CD4-positive, alpha-beta memory T cell (primary cell): ENCODE data around the gene SMIM45.

Experiments used
- CTCF ChIA-PET: fragments of 350-600 bp; sonication (Branson Sonifier 250); formaldehyde crosslinking; loops from one replicate; lab custom pipeline; 2021; ENCODE audit warnings: inconsistent platforms; ENCODE audit not compliant: partially characterized antibody; lab: Charles Lee
- POLR2A ChIA-PET: fragments of 350-600 bp; sonication (Branson Sonifier 250); formaldehyde crosslinking; loops from one replicate; lab custom pipeline; 2021; ENCODE audit not compliant: partially characterized antibody; lab: Charles Lee
- DNase-seq, 5 donors: peaks; one replicate each; pipeline versions ENCODE4 v3.0.0 to v3.0.0-alpha.2; 2020 to 2022; ENCODE audit warnings: mixed read lengths in 1 of 5
- H3K27ac ChIP-seq: one replicate; pipeline ENCODE4 v1.7.0; 2013; ENCODE audit warnings: low read depth, low read length
- H3K27me3 ChIP-seq: 2 replicates; pipeline ENCODE4 v1.7.0; 2013; ENCODE audit warnings: mild to moderate bottlenecking, low read length, moderate library complexity; ENCODE audit not compliant: insufficient read depth
- H3K36me3 ChIP-seq: 2 replicates; pipeline ENCODE4 v1.7.0; 2013; ENCODE audit warnings: mild to moderate bottlenecking, low read length, moderate library complexity; ENCODE audit not compliant: insufficient read depth
- H3K4me1 ChIP-seq: 2 replicates; pipeline ENCODE4 v1.7.0; 2013; ENCODE audit warnings: mild to moderate bottlenecking, low read length, moderate library complexity; ENCODE audit not compliant: insufficient read depth
- H3K4me3 ChIP-seq, 2 donors: one replicate each; pipeline ENCODE4 v1.7.0; 2013; ENCODE audit warnings: low read length in 2 of 2, mild to moderate bottlenecking in 1 of 2
- H3K9me3 ChIP-seq, 2 donors: one replicate each; pipeline ENCODE4 v1.7.0; 2013; ENCODE audit warnings: low read length in 2 of 2, control low read depth in 1 of 2; ENCODE audit not compliant: control insufficient read depth in 1 of 2
- H3K27ac Mint-ChIP-seq, 7 donors: one replicate each; pipeline ENCODE4 v1.8.0; 2020 to 2021; ENCODE audit warnings: mixed read lengths in 7 of 7, mild to moderate bottlenecking in 6 of 7, inconsistent platforms in 3 of 7, moderate library complexity in 3 of 7
- H3K27me3 Mint-ChIP-seq, 2 donors: one replicate each; pipeline ENCODE4 v1.8.0; 2020 to 2021; ENCODE audit warnings: mixed read lengths in 2 of 2
- H3K36me3 Mint-ChIP-seq, 2 donors: one replicate each; pipeline ENCODE4 v1.8.0; 2020 to 2021; ENCODE audit warnings: mixed read lengths in 2 of 2, inconsistent platforms in 1 of 2, mild to moderate bottlenecking in 1 of 2
- H3K4me1 Mint-ChIP-seq, 4 donors: one replicate each; pipeline ENCODE4 v1.8.0; 2020 to 2021; ENCODE audit warnings: mixed read lengths in 4 of 4, mild to moderate bottlenecking in 1 of 4
- H3K4me3 Mint-ChIP-seq, 8 donors: one replicate each; pipeline ENCODE4 v1.8.0; 2020 to 2021; ENCODE audit warnings: mixed read lengths in 8 of 8, mild to moderate bottlenecking in 7 of 8, moderate library complexity in 6 of 8, inconsistent platforms in 3 of 8
- H3K9me3 Mint-ChIP-seq, 8 donors: one replicate each; pipeline ENCODE4 v1.8.0; 2020 to 2021; ENCODE audit warnings: mixed read lengths in 8 of 8, mild to moderate bottlenecking in 5 of 8, inconsistent platforms in 3 of 8, moderate library complexity in 1 of 8
- intact Hi-C: fragments of 100-400 bp; cut with micrococcal nuclease; formaldehyde crosslinking; loops from one replicate; pipeline ENCODE4 v1.15.1; 2023

Gene SMIM45

DNA sequence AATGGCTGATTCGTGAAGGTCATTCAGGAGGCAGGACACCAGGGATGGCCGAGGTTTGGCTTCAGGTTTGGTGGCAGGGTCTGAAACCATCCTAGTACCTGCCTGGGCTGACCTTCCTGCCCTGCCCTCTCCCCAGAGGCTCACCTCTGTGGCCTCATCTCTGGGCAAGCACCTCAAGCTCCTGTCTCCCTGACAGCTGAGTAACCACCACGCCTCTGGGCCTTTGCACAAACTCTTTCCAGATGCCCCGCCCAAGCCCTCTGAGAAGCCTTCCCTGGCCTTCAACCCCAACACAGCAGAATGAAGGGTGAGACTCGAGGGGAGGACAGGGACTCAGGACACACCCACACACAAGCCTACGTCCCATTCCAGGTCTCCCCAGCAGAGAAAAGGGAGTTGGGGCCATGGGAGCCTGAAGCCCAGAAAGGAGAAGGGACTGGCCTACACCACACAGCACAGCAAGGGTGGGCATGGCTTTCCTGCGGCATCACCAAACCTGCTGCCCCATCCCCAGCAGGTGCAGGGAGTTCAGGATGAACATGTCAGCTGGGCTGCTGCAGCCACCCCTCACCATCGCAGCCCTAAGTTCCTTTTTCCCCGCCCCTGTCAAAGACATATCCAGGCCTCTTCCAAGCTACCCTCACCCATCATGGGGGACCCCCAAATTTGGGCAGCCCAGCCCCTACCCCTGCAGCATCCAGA is 39.5 kb upstream of the SMIM45 start:
- ChIA-PET POLR2A (interaction anchor here (1.0 to 9.1 kb wide), 4 partner anchors 14 to 290 kb away, joined by 3 to 67 read pairs (median 6); partner anchors contain the start of genes SREBF2 and TNFRSF13C), CTCF (interaction anchor here (1.1 to 2.4 kb wide), 3 partner anchors 13 to 28 kb away, joined by 4 to 7 read pairs (median 5); no protein-coding TSS in a partner anchor)
- Mint-ChIP-seq H3K4me1 (peaks cover 16 to 46% (median 28%) of the 10 kb centered on the region in 4 donors), H3K27ac (peak overlapping the region in 1 of 7 donors; percentile 69), H3K36me3 (no peaks in the 10 kb centered on the region), H3K27me3 (peaks cover 22 to 31% of the 10 kb centered on the region in 2 donors), H3K9me3 (peaks cover 0 to 2% (median 0%) of the 10 kb centered on the region in 8 donors), H3K4me3 (peak overlapping the region in 5 of 8 donors; percentile 36 to 80 (median 51))
- Histone ChIP-seq H3K27me3 (peaks cover 20% of the 10 kb centered on the region), H3K9me3 (no peaks in the 10 kb centered on the region), H3K4me3 (no peak overlapping the region), H3K27ac (no peak overlapping the region), H3K36me3 (no peaks in the 10 kb centered on the region), H3K4me1 (peaks cover 45% of the 10 kb centered on the region)
- intact Hi-C loops, result no loop called here
- DNase-seq, result no peak

DNA sequence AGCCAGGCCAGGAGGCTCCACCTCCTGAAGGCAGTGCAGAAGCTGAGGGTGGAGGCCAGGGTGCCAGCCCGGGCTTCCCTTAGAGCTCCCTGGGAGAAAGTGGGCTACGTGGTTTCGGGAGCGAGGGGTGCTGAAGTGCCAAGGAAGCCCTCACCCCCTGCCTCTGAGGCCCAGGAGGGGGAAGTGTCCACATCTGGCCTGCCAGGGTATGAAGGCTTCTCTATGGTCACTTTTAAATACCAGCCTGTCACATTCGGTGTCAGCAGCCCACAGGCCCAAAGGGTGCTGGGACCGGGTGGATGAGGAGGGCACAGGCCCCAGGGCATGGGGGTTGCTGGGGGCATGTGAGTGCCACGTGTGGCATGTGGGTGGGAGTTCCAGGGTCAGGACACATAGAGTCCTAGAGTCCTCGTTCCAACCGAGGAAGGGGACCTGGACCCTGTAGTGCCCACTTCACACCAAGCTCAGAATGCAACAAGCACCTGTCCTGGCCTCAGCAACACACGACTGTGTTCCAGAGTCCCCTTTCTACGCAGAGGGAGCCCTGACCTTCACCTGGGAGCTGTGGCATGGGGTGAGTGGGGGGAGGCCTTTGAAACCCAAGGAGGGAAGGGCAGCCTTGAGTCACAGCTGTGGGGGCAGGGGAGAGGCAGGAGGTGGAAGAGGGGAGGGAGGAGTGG is 38.8 kb upstream of the SMIM45 start:
- H3K27ac ChIP-seq, result no peak overlapping the region
- peaks cover 0 to 2% (median 0%) of the 10 kb centered on the region in 8 donors for H3K9me3 Mint-ChIP-seq
- H3K36me3 ChIP-seq, result no peaks in the 10 kb centered on the region
- no peaks in the 10 kb centered on the region for H3K9me3 ChIP-seq
- peaks cover 20% of the 10 kb centered on the region for H3K27me3 ChIP-seq
- H3K27ac Mint-ChIP-seq, result peak overlapping the region in 1 of 7 donors; percentile 69
- H3K36me3 Mint-ChIP-seq, result no peaks in the 10 kb centered on the region
- peaks cover 12 to 46% (median 25%) of the 10 kb centered on the region in 4 donors for H3K4me1 Mint-ChIP-seq
- ChIA-PET POLR2A (interaction anchor here (1.0 to 9.1 kb wide), 3 partner anchors 27 to 289 kb away, joined by 3 to 67 read pairs (median 3); partner anchors contain the start of gene SREBF2), CTCF (interaction anchor here (1.1 to 2.4 kb wide), 2 partner anchors 12 to 28 kb away, joined by 4 to 7 read pairs; no protein-coding TSS in a partner anchor)
- peak overlapping the region in 5 of 8 donors; percentile 36 to 80 (median 46) for H3K4me3 Mint-ChIP-seq
- peaks cover 42% of the 10 kb centered on the region for H3K4me1 ChIP-seq
- peaks cover 22 to 31% of the 10 kb centered on the region in 2 donors for H3K27me3 Mint-ChIP-seq
- H3K4me3 ChIP-seq, result no peak overlapping the region
- peak in 1 of 5 donors; percentile 18 for DNase-seq
- intact Hi-C loops, result no loop called here

DNA sequence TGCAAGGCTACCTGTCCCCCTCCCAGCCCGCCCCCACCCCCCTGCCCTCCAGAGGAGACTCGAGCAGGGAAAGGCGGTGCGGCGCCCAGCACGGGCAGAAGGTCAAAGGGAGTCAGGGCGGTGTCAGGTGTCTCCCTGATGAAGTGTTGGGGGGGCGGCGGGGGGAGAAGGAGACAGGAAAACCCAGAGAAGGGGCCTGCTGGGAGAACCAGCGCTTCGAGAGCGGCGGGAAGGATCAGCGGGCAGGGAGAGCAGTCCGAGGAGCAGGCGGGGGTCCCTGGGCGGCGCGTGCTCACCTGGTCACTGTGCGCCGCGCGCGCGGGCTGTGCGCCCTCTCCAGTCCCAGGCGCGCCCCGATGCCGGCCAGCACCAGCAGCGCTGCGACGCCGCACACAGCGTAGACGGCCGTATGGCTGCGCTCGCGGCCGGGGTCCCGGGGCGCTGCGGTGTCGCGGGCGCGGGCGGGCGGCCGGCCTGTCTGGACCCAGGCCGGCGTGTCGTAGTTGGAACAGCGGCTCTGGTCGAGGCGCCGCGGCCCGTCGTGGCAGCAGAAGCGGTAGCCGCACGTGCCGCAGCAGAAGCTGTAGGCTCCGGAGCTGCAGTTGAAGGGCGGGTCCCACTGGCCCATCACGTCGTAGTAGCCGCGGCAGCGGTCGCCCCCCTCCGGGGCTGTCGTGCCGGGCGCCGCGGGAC is 38.0 kb upstream of the SMIM45 start:
- Mint-ChIP-seq H3K4me1 (peaks cover 7 to 42% (median 21%) of the 10 kb centered on the region in 4 donors), H3K9me3 (no peaks in the 10 kb centered on the region), H3K27ac (no peak overlapping the region), H3K27me3 (peaks cover 20 to 28% of the 10 kb centered on the region in 2 donors), H3K4me3 (peak overlapping the region in 2 of 8 donors; percentile 39 to 51), H3K36me3 (no peaks in the 10 kb centered on the region)
- Histone ChIP-seq H3K4me1 (peaks cover 39% of the 10 kb centered on the region), H3K27ac (no peak overlapping the region), H3K4me3 (no peak overlapping the region), H3K36me3 (no peaks in the 10 kb centered on the region), H3K9me3 (no peaks in the 10 kb centered on the region), H3K27me3 (peaks cover 20% of the 10 kb centered on the region)
- intact Hi-C loops, result no loop called here
- DNase-seq, result peak in 2 of 5 donors; percentile 21 to 33
- POLR2A ChIA-PET, result interaction anchor here (0.5 to 9.1 kb wide), 7 partner anchors 12 to 288 kb away, joined by 3 to 67 read pairs (median 3); partner anchors contain the start of genes SREBF2 and TNFRSF13C
- CTCF ChIA-PET, result interaction anchor here (1.1 kb wide), 1 partner anchor 27 kb away, joined by 4 read pairs; no protein-coding TSS in a partner anchor

DNA sequence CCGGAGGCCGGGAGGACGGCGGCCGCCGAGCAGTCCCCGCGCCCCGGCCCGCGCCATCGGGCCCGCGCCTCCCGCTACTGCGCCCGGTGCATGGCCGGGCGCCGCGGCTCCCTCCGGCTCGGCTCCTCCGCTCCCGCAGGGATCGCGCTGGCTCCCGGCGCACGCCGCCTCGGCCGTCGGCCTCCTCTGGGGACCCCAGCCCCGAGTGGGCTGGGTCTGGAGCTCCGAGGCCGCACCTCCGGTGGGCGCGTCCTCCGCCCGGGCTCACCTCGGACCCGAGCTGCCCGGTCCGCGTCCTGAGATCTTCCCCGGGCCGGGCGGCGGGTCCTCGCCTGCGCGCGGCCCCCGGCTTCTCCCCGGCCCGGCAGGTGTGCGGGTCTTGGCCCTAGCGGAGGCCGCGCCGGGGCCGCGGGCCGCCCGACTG is 37.3 kb upstream of the SMIM45 start:
- Mint-ChIP-seq H3K4me3 (no peak overlapping the region), H3K4me1 (peaks cover 8 to 40% (median 20%) of the 10 kb centered on the region in 4 donors), H3K36me3 (no peaks in the 10 kb centered on the region), H3K27ac (no peak overlapping the region), H3K9me3 (no peaks in the 10 kb centered on the region), H3K27me3 (peaks cover 16 to 25% of the 10 kb centered on the region in 2 donors)
- POLR2A ChIA-PET, result interaction anchor here (0.5 to 9.1 kb wide), 6 partner anchors 11 to 217 kb away, joined by 3 to 67 read pairs (median 3); partner anchors contain the start of gene TNFRSF13C
- CTCF ChIA-PET, result no interaction called here
- Histone ChIP-seq H3K27me3 (peaks cover 20% of the 10 kb centered on the region), H3K9me3 (no peaks in the 10 kb centered on the region), H3K27ac (no peak overlapping the region), H3K4me1 (peaks cover 39% of the 10 kb centered on the region), H3K36me3 (no peaks in the 10 kb centered on the region), H3K4me3 (no peak overlapping the region)
- DNase-seq, result peak in 1 of 5 donors; percentile 3
- intact Hi-C loops, result loop anchor here (1.0 kb wide), 1 partner anchor 82 kb away; no protein-coding TSS in a partner anchor

DNA sequence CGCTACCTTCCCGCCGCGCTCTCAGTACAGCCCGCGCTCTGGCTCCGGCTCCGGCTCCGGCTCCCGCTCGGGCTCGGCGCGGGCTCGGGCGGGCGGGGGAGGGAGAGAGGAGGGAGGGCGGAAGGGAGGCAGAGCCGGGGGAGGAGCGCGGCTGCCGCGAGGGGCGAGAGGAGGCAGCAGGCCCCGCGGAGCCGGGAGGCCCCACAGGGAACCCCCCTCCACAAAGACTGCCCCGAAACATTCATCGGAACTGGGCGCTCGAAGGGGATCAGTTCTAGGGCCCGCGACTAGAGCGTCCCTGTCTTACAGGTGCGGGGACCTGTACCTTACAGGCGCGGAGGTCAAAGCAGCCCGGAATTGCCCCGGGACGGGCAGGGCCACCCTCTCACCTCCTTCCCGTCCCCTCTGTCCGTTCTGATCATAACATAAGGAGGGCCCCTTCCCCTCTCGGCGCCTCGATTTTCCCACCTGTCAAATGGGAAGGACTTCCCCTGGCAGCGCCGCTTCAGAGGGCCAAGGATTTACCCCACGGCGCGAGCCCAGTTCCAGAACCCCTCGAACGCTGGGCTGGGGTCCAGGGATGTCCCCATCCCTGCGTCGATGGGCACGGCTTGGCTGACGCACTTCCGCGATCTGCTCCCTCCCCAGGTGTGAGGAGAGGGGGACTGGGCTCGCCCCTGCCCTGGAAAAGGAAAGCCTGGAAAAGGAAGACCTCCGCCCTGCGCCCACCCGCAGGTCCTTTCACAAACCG is 36.7 kb upstream of the SMIM45 start, which contains the start of gene SHISA8:
SHISA8 (minus strand) TSS at position 40 of the 751 bp plus-strand sequence. CDS start 407 bp downstream, outside the sequence.
- H3K27ac Mint-ChIP-seq, result peak within 1 kb of the TSS in 4 of 7 donors; percentile 22 to 60 (median 26)
- peak; percentile 60 to 66 (median 65) for DNase-seq
- H3K27me3 Mint-ChIP-seq, result peaks cover 16 to 25% of the 10 kb centered on the region in 2 donors
- Histone ChIP-seq H3K27me3 (peaks cover 20% of the 10 kb centered on the region), H3K27ac (no peak within 1 kb of the TSS), H3K9me3 (no peaks in the 10 kb centered on the region), H3K4me3 (no peak within 1 kb of the TSS), H3K36me3 (no peaks in the 10 kb centered on the region), H3K4me1 (peaks cover 40% of the 10 kb centered on the region)
- peaks cover 8 to 40% (median 20%) of the 10 kb centered on the region in 4 donors for H3K4me1 Mint-ChIP-seq
- intact Hi-C loops, result loop anchor here (1.0 kb wide), 1 partner anchor 83 kb away; no protein-coding TSS in a partner anchor
- no peaks in the 10 kb centered on the region for H3K9me3 Mint-ChIP-seq
- H3K36me3 Mint-ChIP-seq, result no peaks in the 10 kb centered on the region
- H3K4me3 Mint-ChIP-seq, result peak within 1 kb of the TSS; percentile 8 to 75 (median 46)
- ChIA-PET CTCF (interaction anchor here (1.8 kb wide), 1 partner anchor 12 kb away, joined by 5 read pairs; the partner anchor contains the start of gene TNFRSF13C), POLR2A (interaction anchor here (0.6 to 9.1 kb wide), 5 partner anchors 11 to 217 kb away, joined by 3 to 67 read pairs (median 23); partner anchors contain the start of gene TNFRSF13C)
